H4 (cell line): ENCODE data around the gene SLC8B1. TPM values are rescaled to one million over a fixed set of nuclear protein-coding genes. Genes with fewer than 3 reads are reported as not detected.
A peak's percentile ranks its signal among the peaks of the same experiment; 100 is the strongest.

Experiments used
- DNase-seq: peaks from one replicate; pipeline ENCODE4 v3.0.0-alpha.2; 2015; ENCODE audit warnings: low spot score
- total RNA-seq: library from RNA; depleted of rRNA; stranded (reverse); fragments of >200 nt; shearing (Covaris generic); gene quantifications from 2 replicates; pipeline ENCODE4 v1.2.3, GENCODE V29; 2014

SLC8B1 gene
- total RNA-seq, 1 experiment from 2014 or later: 7.0 TPM

DNA sequence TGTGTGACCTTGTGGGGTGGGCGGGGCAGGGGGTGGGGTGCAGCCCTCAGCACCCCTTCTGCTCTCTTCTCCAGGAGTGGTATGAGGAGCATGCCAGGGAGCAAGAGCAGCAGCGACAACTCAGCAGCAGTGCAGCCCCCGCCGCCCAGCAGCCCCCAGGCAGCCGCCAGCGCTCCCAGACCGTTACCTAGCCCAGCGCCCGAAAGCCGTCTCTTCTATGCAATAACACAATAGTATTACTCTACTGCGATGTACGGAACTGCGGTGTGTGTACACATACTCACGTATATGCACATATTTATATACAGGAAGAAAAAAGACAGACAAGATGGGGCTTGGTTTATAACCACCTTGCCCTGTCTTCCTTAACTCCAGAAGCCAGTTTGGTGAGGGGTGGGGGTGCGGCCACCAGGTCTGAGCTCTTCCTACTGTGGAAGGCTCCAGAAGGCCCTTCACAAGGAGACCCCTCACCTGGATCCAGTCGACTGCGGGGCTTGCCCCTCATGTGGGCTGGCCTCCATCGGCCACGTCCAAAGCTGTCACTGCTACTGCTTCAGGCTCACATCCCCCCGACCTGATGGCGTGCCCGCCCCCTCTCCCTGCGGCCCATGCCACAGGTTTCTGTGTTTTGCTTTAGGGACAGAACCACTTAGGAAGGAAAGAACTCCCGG, 38.9 kb downstream of the SLC8B1 start:
- DNase-seq: no peak

DNA sequence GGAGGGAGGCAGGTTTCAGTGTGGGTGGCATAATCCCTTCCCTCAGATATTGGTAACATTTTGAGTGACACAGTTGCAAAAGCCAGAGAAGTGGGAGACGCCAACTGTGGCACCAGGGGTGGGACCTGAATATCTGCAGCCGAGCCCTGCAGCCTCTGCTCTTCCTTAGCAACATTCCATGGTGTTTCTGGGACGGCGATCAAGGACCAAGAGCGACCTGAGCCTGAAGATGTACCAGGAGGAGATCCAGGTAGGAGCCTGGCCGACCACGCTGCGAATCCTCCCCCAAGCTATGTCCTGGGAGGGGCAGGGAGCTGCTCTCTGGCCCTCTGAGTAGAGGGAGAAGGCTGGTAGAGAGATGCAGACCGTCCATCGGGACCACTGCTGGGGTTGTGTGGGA, 41.8 kb downstream of the SLC8B1 start:
- no peak for DNase-seq

DNA sequence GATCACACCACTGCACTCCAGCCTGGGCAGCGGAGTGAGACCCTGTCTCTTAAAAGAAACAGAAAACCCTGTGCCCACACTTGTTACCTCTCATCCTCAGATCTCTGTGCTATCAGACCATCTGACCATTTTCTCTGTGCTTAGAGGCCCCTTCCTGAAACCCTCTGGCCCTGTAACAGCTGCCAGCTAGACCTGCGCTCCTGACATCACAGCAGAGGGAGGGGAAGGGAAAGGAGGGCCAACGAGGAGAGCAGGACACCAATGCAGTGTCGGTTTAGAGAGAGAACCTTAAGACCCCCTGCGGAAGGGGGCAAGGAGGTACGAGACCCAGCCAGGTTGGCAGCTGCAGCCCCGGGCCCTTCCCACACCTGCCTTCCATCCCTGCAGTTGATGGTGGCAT, 42.4 kb downstream of the SLC8B1 start:
- no peak for DNase-seq

DNA sequence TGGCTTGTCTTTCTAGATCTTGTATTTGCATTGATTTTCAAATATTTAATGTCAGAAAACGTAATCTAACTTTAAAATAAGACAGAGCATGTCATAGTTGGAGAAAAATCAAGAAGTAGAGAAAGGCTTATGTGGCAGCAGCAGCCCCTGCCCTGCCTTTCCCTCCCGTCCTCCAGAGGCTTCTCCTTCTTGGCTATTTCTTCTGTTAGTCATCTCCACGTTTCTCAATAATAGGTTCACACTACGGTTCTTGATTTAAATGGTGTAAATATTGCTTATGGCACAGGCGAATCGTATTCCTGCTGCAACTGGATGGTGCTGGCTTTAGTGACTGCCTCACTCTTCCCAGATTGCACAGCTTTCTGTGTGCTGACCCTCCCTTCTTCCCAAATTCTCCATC, 42.8 kb downstream of the SLC8B1 start:
- no peak for DNase-seq

DNA sequence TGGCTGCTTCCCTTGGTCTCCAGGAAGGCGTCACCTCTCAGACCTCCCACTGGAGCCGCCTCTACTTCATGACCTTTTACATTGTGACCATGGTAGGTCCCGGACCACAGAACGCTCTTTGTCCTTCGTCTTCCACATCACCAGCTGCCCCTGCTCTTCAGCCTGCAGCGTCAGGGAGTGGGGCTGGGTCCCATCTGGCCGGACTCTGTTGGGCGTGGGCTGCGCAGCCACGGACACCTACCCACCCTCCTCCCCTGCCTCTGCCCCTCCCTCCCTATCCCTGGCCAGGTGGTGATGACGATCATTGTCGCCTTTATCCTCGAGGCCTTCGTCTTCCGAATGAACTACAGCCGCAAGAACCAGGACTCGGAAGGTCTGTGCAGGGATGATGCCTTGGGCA, 43.3 kb downstream of the SLC8B1 start:
- DNase-seq: no peak

DNA sequence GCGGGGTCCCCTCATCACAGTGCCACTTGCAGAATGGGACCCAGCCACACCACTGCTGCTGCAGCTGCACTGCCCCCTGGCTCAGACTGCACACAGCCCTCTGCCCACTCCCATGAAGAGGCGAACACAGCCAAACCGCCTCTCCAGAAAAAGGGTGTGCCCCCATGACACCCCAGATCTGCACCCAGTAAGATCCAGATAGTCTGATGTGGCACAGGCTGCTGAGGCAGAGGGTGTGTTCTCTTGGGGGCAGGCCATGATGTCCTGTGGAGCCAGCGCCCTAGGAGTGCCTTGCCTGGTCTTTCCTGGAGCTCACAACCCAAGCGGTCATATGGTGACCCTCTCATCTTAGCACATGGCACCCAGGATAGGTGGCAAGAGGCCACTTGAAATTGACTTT, 44.4 kb downstream of the SLC8B1 start:
- no peak for DNase-seq

DNA sequence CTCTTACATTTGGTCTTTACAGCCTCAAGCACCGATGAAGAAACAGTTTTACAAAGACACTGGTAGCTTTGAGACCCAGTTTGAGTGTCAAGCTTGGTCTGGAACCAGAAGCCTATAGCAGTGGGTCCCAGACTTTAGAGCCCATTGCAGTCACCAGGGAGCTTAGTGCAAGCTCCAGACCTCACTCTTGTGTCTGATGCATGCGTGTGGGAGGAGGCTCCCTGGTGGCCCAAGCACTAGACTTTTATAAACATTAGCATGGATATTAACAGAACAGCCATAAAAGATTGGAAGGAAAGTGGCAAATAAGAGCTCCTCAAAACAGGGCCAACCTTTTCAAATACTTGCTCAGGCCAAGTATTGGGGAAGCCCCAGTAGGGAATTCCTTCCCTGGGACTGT, 45.5 kb downstream of the SLC8B1 start:
- no peak for DNase-seq

DNA sequence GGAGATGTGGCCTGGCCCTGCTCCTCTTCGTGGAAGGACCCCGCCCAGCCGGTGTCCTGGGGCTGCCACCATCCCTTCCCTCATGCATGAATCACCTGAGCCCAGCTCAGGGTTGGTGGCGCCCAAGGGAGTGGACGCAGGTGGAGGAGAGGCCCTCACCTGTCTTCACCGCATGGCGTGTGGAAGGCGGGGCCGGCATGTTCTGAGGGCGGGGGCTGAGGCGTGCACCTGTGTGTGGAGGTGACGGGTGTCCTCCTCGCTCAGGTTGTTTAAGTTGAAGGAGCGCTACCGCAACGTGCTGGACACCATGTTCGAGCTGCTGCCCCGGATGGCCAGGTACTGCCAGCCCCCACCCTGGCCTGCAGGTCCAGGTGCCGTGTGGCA, 47.0 kb downstream of the SLC8B1 start:
- DNase-seq: no peak

DNA sequence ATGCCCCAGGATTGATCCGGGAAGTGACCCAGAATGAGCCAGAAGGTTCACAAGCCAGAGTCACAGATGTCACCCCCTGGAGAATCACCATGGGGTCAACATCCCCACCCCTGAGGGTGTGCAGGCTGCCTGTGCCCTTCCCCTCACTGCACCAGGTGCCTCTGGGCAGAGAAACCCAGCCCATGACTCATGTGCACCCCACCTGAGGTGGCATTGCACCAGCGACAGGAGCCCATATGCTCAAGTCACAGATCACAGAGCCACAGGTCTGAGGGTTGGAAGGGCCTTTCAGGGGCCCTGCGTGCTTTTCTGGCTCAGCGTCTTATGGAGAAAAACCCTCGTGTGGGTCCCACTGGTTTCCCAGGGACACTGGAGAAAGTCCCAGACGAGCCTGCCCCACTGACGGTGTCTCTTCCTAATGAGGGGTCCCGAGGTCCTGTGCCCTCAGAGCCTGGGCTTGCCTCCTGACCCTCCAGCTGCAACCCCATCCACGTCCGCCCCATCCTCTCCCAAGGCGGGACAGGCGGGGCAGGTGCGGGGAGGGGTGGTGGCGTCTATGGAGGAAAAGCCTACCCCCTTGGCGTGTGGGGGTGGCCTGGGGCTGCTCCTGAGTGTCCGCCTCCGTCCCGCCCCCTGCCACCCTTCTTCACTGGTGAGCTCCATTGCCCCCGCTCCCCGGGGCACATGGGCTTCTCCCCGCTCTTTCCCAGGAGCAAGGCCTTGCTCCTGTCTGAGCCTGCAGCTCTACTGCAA, 47.6 kb downstream of the SLC8B1 start:
- DNase-seq: no peak

DNA sequence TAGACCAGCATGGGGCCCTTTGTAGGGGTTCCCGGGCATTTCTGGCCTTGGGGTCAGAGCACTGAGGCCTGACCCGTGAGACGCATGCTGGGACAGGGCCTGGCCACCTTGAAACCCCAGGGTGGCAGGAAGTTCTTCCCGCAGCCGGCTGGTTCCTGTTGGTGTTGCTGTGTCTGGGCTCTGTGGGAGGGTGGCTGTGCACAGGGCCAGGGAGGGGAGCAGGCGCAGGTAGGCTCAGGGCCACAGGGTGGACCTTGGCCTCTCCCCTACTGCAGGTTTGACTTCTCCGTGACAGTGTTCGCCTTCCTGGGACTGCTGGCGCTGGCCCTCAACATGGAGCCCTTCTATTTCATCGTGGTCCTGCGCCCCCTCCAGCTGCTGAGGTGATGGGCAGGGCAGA, 48.2 kb downstream of the SLC8B1 start:
- no peak for DNase-seq

DNA sequence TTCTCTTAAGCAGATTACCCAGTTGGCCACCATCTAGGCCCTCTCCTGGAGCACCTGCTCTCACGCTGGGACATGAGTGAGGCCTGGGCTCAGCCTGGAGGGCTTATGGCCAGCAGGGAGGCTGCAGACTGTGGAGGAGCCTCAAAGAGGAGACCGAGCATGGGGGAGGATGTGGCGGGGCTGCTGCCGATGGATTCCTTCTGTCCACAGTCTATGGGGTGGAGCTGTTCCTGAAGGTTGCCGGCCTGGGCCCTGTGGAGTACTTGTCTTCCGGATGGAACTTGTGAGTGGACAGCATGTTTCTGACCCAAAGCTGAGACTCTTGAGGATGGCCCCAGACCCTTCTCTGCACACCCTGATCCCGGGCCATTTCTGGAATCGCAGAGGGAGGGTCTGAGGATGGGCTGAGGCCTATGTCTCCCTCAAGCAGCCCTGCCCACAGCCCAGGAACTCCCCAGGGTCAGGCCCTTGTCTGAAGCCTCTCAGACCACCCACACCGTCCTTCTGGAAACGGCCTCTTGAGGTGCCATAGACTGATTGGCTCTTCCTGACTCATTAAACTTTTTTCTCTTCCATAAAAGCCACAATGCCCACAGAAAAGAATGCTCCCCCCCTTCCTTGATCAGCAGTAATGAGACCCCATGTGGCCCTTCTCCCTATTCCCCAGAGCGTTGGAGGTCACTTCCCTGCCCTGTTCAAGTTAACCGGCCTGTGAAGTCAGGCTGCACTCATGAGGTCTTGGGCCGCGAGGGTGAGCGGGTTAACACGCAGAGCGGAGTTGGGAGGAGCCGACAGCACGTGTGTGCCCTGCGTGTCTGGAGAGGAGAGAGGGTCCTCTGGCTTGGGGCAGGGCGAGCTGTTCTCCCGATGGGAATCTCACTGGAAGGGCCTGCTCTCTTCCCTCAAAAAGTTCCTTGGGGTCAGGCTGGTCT, 49.0 kb downstream of the SLC8B1 start:
- no peak for DNase-seq

DNA sequence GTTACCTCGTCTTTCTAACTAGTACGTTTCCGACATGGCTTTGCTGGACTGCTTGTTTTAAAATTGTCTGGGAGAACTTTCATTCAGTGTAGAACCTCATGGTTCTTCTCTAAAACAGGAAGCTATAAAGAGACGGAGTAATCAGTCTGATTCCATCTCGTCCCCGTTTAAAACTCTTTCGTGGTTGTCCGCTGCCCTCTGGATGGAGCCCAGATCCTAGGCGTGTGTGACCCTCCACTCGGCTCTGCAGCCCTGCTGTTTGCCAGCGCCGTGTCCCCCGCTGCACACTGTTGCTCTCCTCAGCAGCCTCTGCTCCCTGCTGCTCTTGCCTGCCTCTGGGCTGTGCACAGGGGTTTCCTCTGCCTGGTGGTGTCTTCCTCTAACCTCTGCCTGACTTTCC, 50.2 kb downstream of the SLC8B1 start:
- no peak for DNase-seq

DNA sequence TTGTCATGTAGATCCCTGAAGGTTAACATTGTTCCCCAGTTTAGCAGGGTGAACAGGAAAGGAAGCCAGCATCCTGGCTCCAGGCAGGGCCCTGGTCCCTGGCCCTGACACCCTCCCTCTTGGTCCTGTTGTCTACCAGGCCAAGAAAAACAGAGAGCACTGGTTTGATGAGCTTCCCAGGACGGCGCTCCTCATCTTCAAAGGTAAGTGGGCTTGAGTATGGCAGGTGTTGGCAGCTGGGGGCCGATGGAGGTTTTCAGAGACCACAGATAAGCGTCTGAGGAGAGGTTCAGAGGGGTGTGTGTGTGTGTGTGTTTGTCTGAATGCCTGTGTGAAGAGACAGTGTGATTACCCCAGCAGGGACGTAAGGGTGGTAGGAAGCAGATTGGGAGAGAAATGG, 56.3 kb downstream of the SLC8B1 start:
- no peak for DNase-seq

DNA sequence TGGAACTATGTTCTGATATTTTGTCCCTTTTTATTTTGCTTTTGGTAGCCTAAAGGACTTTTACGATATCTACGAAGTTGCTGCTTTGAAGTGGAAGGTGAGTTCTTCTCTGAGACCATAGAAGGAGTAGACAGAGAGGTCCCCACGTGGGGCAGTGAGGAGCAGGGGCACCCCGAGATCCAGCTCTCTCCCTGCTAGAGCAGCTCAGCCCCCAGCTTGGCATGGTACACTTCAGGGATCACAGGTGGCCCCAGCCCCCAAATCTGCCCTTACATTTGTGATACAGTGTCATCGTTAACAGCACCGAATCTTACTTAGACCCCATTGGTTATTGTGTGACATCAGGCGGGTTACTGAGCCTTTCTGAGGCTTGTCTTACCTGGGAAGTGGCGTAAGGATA, 56.8 kb downstream of the SLC8B1 start:
- no peak for DNase-seq

DNA sequence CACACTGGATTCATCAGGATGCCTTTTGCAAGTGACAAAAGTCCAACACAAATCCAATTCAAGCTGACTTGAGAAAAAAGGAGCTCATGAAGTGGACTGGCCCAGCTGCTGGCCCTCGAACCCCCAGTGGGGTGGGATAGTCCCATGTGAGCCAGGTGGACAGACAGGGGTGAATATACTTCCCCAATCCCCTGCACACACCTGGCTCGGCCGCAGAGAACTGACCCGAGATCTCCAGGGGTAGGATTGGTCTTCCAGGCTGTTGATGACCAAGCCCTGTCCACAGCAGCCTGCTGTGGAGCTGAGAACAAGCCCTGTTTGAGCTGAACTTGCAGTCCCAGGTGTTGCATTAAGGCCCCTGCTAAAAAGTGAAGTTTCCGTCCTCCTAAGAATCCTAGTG, 57.4 kb downstream of the SLC8B1 start:
- no peak for DNase-seq

DNA sequence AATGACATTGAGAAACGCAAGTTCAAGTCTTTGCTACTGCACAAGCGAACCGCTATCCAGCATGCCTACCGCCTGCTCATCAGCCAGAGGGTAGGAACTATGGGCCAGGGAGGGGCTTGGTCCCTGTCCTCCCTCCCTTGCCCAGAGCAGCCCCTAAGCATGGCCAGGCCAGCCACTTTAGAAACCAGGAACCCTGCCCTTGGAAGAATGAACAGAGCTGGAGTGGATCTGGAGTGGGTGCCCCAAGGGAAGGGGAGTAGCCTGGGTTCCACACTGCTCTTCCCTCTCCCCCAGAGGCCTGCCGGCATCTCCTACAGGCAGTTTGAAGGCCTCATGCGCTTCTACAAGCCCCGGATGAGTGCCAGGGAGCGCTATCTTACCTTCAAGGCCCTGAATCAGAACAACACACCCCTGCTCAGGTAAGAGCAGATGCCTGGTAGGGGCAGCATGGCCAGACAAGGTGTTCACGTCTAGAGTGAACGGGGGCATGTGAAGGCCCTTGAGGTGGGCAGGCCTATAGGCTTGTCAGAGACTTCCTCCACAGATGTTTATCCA, 57.9 kb downstream of the SLC8B1 start:
- no peak for DNase-seq

DNA sequence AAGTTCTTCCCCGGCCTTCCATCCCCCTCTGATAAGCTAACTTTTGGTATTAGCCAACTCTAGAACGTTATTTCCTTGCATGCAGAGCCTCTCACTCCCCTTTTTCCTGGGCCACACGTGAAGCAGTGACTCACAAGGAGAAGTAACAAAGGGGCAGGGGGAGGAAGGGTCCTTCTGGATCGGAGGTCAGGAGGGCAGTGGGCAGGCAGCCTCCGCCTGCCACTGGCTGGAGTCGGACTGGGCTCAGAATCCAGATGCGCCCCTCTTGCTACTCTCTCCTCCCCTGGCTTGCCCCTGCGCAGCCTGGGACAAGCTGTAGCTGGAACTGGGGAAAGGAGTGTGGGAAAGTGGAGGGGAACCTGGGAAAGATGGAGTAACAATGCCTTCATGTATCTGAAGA, 58.6 kb downstream of the SLC8B1 start:
- no peak for DNase-seq

DNA sequence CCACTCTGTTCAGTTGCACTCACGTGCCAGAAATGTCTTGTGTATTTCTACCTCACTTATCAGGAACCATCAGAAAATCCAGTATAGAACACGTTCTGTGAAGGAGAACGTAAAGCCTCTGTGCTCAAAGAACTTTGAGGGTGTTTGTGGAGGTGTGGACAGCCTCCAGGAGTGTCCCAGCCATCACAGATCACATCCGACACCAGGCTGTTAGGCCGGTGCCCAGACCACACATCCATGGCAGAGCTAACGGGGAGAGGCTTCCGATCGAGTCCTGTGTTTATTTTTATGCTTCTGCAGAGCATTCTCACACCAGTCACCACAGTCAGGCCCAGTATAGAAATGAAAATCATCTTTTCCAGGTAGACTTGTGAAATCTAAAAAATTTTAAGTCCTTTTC, 60.1 kb downstream of the SLC8B1 start:
- DNase-seq: no peak

DNA sequence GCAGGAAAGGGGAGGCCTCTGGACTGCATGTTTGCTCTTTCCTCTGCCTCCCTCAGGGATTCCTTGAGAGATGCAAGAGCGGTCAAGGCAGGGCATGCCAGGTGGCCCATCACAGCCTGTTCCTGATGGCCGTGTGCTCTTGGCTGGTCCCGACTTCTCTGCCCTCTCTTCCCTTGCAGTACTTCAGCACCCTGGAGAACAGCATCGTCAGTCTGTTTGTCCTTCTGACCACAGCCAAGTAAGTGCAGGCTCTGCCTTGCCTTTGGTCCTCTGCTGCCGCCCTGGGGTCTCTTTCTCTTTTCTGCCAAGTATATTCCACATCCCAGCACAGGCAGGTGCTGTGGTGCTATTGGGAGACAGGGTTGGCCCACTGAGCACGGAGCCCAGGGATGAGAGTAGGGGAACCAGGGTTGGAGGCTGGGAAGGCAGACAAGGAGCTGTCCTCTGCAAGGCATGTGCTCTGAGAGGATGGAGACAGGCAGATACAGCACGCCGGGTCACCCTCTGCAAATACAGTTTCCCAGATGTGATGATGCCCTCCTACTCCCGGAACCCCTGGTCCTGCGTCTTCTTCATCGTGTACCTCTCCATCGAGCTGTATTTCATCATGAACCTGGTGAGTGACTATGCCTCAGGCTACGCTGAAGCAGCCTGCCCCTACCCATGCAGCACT, 61.7 kb downstream of the SLC8B1 start:
- DNase-seq: no peak

DNA sequence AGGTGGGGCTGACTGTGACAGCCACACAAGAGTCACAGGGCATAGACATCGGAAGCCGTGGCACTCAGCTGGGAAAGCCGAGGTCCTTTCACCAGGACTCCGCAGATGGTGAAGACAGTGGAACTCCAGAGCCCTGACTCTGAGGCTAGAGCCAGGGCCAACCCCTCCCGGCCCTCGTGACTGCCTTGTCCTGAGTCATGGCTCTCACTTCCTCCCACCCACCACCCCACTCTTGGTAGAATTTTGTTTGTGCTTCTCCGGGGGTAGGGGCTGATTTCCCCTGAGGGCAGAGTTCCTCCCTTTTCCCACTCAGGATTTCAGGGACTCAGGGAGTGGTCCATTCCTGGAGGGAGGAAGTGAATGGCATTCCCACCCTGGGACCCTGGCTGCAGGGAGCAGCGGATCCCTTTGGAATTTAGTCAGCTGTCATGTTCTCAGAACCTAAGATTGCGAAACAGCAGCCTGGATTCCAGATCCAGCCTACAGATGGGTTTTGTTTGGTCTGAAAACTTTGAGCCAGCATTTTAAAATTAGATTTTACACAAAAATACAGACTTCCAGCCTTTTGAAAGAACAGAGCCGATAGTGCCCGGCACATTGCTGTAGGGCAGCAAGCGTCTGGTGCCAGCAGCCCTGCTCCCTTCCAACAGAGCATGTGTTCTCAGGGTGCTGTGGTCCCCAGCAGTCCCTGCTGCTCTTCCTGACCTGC, 62.9 kb downstream of the SLC8B1 start:
- peak; percentile 35 for DNase-seq

DNA sequence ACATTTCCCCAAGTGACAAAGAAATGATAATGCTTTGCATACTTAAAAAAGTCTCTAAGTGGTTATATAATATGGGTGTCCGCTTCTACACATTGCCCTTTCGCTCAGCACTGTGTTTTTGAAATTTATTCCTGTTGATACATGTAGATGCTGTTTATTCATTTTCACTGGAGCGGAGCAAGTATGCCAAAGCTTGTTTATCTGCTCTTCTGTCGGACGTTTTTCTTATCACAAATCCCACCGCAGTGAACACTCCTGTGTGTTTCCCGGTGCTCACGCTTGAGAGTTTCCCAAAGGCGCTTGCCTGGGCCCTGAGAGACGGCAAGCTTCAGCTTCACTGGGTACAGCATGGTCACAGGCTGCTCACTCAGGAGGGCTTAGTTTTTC, 63.5 kb downstream of the SLC8B1 start:
- no peak for DNase-seq
